HepG2 (cell line): Measurements from ENCODE around the gene PROM2. TPM values are rescaled to one million over a fixed set of nuclear protein-coding genes. Genes with fewer than 3 reads are reported as not detected.

Source experiments
- ATAC-seq: fragments of 200-7000 bp; cut with Tn5 transposase; 3 replicates; pipeline ENCODE4 v1.9.1; 2020; ENCODE audit warnings: mild to moderate bottlenecking, moderate library complexity
- BruUV-seq: library from RNA; stranded (reverse); fragments of 400-500 nt; replicated peaks from 2 replicates; lab custom pipeline; 2021; lab: Mats Ljungman, UMichigan
- CTCF ChIA-PET: fragments of 300-600 bp; formaldehyde crosslinking; extraction: SDS; loops from one replicate; lab custom pipeline; 2021; ENCODE audit warnings: low total read pairs, inconsistent platforms, low intra/inter-chr PET ratio; lab: Yijun Ruan, JAX
- POLR2A ChIA-PET: fragments of 350-600 bp; sonication (Branson Sonifier 250); formaldehyde crosslinking; loops from one replicate; lab custom pipeline; 2020; ENCODE audit warnings: antibody characterized with exemption, inconsistent platforms; lab: Yijun Ruan, JAX
- DNase-seq: peaks from one replicate; pipeline ENCODE4 v3.0.0-alpha.2; 2015; ENCODE audit warnings: low spot score
- FAIRE-seq: peaks from 3 replicates; lab custom pipeline; 2011; peaks lifted over from hg19 to GRCh38; lab: Jason Lieb, UNC
- H2AFZ ChIP-seq: one replicate; pipeline ENCODE4 v1.6.1; 2011; ENCODE audit warnings: low read length, inconsistent platforms
- H3K27ac ChIP-seq: fragments of 300-600 bp; 3 replicates; pipeline ENCODE4 v1.8.0; 2011; ENCODE audit warnings: mixed run types, mild to moderate bottlenecking, mixed read lengths, low read length, inconsistent platforms; ENCODE audit not compliant: insufficient read depth; ENCODE audit errors: extremely low read length
- H3K27me3 ChIP-seq, 2 experiments: fragments of 200-600 bp in 1 of 2; 2 replicates in 1 of 2; 3 replicates in 1 of 2; pipeline versions ENCODE4 v1.6.0 to v1.8.0; 2011; ENCODE audit warnings: low read length in 2 of 2, mild to moderate bottlenecking in 2 of 2, moderate library complexity in 2 of 2, inconsistent platforms in 1 of 2; ENCODE audit not compliant: insufficient read depth in 2 of 2, control insufficient read depth in 1 of 2
- H3K36me3 ChIP-seq, 2 experiments: fragments of 200-600 bp in 1 of 2; replicated peaks in 1 of 2; 2 replicates in 1 of 2; 3 replicates in 1 of 2; pipeline versions ENCODE4 v1.5.1 to v1.8.0; 2011; ENCODE audit warnings: low read length in 2 of 2, inconsistent platforms in 1 of 2; ENCODE audit not compliant: insufficient read depth in 2 of 2, control insufficient read depth in 1 of 2
- H3K4me1 ChIP-seq: 2 replicates; pipeline ENCODE4 v1.5.1; 2012; ENCODE audit warnings: low read length, inconsistent platforms; ENCODE audit not compliant: insufficient read depth
- H3K4me2 ChIP-seq: 2 replicates; pipeline ENCODE4 v1.6.0; 2011; ENCODE audit warnings: low read depth, low read length, inconsistent platforms
- H3K4me3 ChIP-seq, 3 experiments: fragments of 200-600 bp in 1 of 3; sonication (generic), shearing (Covaris generic) in 1 of 3; replicated peaks in 1 of 3; 2 replicates each; pipeline ENCODE4 v1.5.1; 2011 to 2016; ENCODE audit warnings: low read length in 3 of 3, inconsistent platforms in 2 of 3, low read depth in 2 of 3, mild to moderate bottlenecking in 2 of 3, control low read depth in 1 of 3, mixed read lengths in 1 of 3; ENCODE audit not compliant: insufficient read depth in 1 of 3
- H3K79me2 ChIP-seq: one replicate; pipeline ENCODE4 v1.6.1; 2011; ENCODE audit warnings: low read length, inconsistent platforms; ENCODE audit not compliant: insufficient read depth
- H3K9ac ChIP-seq: 2 replicates; pipeline ENCODE4 v1.6.0; 2011; ENCODE audit warnings: mild to moderate bottlenecking, low read depth, low read length, inconsistent platforms; ENCODE audit not compliant: insufficient read depth
- H3K9me3 ChIP-seq: 2 replicates; pipeline ENCODE4 v1.5.1; 2012; ENCODE audit warnings: mild to moderate bottlenecking, low read length
- H4K20me1 ChIP-seq: 2 replicates; pipeline ENCODE4 v1.6.0; 2011; ENCODE audit warnings: inconsistent platforms, mild to moderate bottlenecking, low read length, moderate library complexity; ENCODE audit not compliant: insufficient read depth
- JUN ChIP-seq: sonication (generic); formaldehyde crosslinking; IDR thresholded peaks from 2 replicates; pipeline ENCODE4 v1.4.0; 2020; ENCODE audit warnings: mild to moderate bottlenecking, missing genetic modification reagents
- MIER2 ChIP-seq: IDR thresholded peaks from 2 replicates; pipeline ENCODE4 v1.6.1; 2016; ENCODE audit warnings: missing biosample characterization, missing genetic modification reagents
- PAWR ChIP-seq: sonication (generic); formaldehyde crosslinking; IDR thresholded peaks from 2 replicates; pipeline ENCODE4 v1.4.0; 2020; ENCODE audit warnings: missing genetic modification reagents, mild to moderate bottlenecking, borderline replicate concordance
- ZNF720 ChIP-seq: sonication (generic); formaldehyde crosslinking; IDR thresholded peaks from 2 replicates; pipeline ENCODE4 v1.4.0; 2020; ENCODE audit warnings: missing genetic modification reagents
- ZNF781 ChIP-seq: sonication (generic); formaldehyde crosslinking; IDR thresholded peaks from 2 replicates; pipeline ENCODE4 v1.5.1; 2020; ENCODE audit warnings: borderline replicate concordance, mild to moderate bottlenecking, missing genetic modification reagents; ENCODE audit errors: not compliant biosample characterization
- WGBS: methylation state at CpG from one replicate; pipeline ENCODE4 v1.1.6; 2017; ENCODE audit warnings: low lambda C conversion rate; 5-methylcytosine and 5-hydroxymethylcytosine counted together
- in situ Hi-C: cut with HindIII; loops from 2 replicates; pipeline ENCODE4 v1.10.0; 2017; ENCODE audit warnings: low pct_unique_long_range_greater_than_20kb; ENCODE audit not compliant: extremely low pct_ligation_motif_present
- intact Hi-C: fragments of 100-400 bp; cut with micrococcal nuclease; formaldehyde crosslinking; loops from one replicate; pipeline ENCODE4 v1.10.0; 2022; ENCODE audit not compliant: unreplicated experiment
- polyA plus RNA-seq, 8 experiments: library from polyadenylated mRNA; depleted of rRNA in 3 of 8; stranded (reverse) in 7 of 8; unstranded in 1 of 8; fragments of >200 nt; fragmentation: Illumina TruSeq in 4 of 8; extraction: Trizol in 4 of 8; gene quantifications; 2 replicates each; pipeline versions ENCODE4 v1.2.1 to v1.2.3, GENCODE V29; 2011 to 2016; ENCODE audit warnings: low read depth in 4 of 8, missing spikeins in 1 of 8, mixed read lengths in 1 of 8; ENCODE audit not compliant: insufficient read depth in 1 of 8
- total RNA-seq, 5 experiments: library from RNA; depleted of rRNA; stranded (reverse); fragments of >200 nt; fragmentation: Illumina TruSeq; extraction: Trizol; gene quantifications; 2 replicates each; pipeline ENCODE4 v1.2.3, GENCODE V29; 2016; ENCODE audit warnings: low read depth in 1 of 5
- TF ChIP-seq, protein P1 (sequence below), 2 experiments: IDR thresholded peaks; 2 replicates each; pipeline ENCODE4 v1.6.1; 2011 to 2012; ENCODE audit warnings: low read length in 2 of 2, borderline replicate concordance in 1 of 2, low read depth in 1 of 2, mild to moderate bottlenecking in 1 of 2, moderate library complexity in 1 of 2

Gene PROM2
- total and polyA plus RNA-seq, 2 of the 13 experiments (the other 11 are each of a cell fraction or from before 2014, with no cell fraction given): not detected

DNA sequence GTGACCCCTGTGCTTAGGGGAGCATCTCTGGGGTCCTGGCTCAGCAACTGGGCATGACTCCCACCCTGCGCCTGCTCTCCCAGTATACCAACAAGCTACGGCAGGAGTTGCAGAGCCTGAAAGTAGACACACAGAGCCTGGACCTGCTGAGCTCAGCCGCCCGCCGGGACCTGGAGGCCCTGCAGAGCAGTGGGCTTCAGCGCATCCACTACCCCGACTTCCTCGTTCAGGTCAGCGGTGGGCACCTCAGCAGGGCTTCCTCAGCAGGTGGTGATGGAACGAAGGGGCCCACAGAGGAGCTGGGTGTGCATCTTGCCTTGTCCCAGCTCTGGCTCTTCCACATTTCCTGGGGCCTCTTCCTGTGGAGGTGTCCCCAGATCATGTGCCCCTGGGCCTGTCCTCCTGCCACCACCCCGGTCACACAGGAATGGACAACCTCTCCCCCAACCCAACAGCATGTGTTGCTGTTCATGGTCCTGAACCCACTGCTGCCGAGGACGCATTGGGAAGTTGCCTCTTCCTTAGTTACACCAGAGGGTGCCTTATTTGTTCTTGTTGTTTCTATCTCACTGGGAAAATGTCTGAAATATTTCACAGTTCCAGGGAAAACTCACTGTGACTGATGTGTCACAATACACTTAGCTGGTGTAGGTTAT lies 10.8 kb downstream of the PROM2 start:
- Histone ChIP-seq H3K9me3 (no peaks in the 10 kb centered on the region), H3K36me3 (no peaks in the 10 kb centered on the region), H3K4me2 (no peak overlapping the region), H3K9ac (no peak overlapping the region), H3K27ac (no peak overlapping the region), H3K79me2 (no peaks in the 10 kb centered on the region), H3K4me1 (no peaks in the 10 kb centered on the region), H3K4me3 (no peak overlapping the region), H3K27me3 (peaks cover 3 to 16% of the 10 kb centered on the region in 2 experiments; a peak in 4 of 5 replicates), H2AFZ (no peak overlapping the region), H4K20me1 (no peaks in the 10 kb centered on the region; the same call in 1 of the 2 replicates)
- ChIA-PET CTCF (no interaction called here), POLR2A (no interaction called here)
- DNase-seq: no peak
- intact Hi-C loops (no loop called here), in situ Hi-C loops (no loop called here)
- WGBS: 32% methylated on average over 5 of the region's 13 CpGs
- BruUV-seq: no TSS peak
- no peak for TF ChIP-seq ZNF781 (CRISPR knock-in tag)
- TF ChIP-seq MIER2 (CRISPR knock-in tag): peak; percentile 92
- TF ChIP-seq, protein P1, sequence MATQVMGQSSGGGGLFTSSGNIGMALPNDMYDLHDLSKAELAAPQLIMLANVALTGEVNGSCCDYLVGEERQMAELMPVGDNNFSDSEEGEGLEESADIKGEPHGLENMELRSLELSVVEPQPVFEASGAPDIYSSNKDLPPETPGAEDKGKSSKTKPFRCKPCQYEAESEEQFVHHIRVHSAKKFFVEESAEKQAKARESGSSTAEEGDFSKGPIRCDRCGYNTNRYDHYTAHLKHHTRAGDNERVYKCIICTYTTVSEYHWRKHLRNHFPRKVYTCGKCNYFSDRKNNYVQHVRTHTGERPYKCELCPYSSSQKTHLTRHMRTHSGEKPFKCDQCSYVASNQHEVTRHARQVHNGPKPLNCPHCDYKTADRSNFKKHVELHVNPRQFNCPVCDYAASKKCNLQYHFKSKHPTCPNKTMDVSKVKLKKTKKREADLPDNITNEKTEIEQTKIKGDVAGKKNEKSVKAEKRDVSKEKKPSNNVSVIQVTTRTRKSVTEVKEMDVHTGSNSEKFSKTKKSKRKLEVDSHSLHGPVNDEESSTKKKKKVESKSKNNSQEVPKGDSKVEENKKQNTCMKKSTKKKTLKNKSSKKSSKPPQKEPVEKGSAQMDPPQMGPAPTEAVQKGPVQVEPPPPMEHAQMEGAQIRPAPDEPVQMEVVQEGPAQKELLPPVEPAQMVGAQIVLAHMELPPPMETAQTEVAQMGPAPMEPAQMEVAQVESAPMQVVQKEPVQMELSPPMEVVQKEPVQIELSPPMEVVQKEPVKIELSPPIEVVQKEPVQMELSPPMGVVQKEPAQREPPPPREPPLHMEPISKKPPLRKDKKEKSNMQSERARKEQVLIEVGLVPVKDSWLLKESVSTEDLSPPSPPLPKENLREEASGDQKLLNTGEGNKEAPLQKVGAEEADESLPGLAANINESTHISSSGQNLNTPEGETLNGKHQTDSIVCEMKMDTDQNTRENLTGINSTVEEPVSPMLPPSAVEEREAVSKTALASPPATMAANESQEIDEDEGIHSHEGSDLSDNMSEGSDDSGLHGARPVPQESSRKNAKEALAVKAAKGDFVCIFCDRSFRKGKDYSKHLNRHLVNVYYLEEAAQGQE (IDR thresholded peaks at IDR 0.05; ENCODE audit: borderline replicate concordance in 1 of 2, low read depth in 1 of 2, low read length in 2 of 2): peak; percentile 61 to 90
- no peak for TF ChIP-seq JUN (CRISPR knock-in tag)
- TF ChIP-seq PAWR: no peak
- no peak for TF ChIP-seq ZNF720
- FAIRE-seq: no peak
- no peak for ATAC-seq
